Measurements from ENCODE around the gene UBE2H. TPM values are rescaled to one million over a fixed set of nuclear protein-coding genes. Genes with fewer than 3 reads are reported as not detected.

UBE2H gene
- total RNA-seq, 1 experiment from 2014 or later: 75.1 TPM

DNA sequence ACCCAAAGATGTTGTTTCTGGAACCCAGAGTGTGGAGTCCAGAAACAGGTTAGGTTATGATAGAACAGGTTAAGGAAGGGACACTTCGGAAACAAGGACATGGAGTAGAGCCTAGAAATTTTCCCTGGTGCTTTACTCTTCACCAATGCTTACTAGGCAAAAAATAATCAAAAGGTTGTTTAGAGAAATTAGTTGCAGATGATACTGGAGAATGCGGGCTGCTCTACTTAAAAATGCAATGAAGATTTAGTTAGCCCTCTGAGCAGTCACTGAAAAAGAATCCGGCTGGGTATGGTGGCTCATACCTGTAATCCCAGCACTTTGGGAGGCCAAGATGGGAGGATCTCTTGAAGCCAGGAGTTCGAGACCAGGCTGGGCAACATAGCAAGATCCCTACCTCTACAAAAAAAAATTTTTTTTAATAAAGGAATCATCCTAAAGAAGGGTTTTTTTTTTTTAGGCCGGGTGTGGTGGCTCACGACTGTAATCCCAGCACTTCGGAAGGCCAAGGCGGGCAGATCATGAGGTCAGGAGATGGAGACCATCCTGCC, 3.3 kb upstream of the UBE2H start:
- H3T11ph ChIP-seq (ENCODE audit: low read length): no peak overlapping the region
- Mint-ChIP-seq H3K9me3 (no peaks in the 10 kb centered on the region; a peak in 2 of 5 replicates), H3K36me3 (ENCODE audit: insufficient read depth in 1 of 3, low read depth in 3 of 3) (peaks cover 0 to 3% (median 2%) of the 10 kb centered on the region in 3 experiments; a peak in 4 of 7 replicates), H3K4me3 (no peak overlapping the region), H3K27ac (peak overlapping the region in 1 of 3 experiments; percentile 19; a peak in 2 of 7 replicates), H3K27me3 (ENCODE audit: low read depth) (no peaks in the 10 kb centered on the region), H3K4me1 (peaks cover 20 to 21% of the 10 kb centered on the region in 2 experiments)
- H3K27ac ChIP-seq (ENCODE audit: insufficient read length, low read depth, low read length): no peak overlapping the region
- H3K14ac ChIP-seq (ENCODE audit: insufficient read depth, low read length): no peak overlapping the region
- no peak overlapping the region for H3K4me2 ChIP-seq (ENCODE audit: insufficient read depth, insufficient read length, low read length)
- no peak overlapping the region for H3K56ac ChIP-seq (ENCODE audit: insufficient read length, low read depth, low read length)
- H2BK20ac ChIP-seq (ENCODE audit: low read depth, low read length, poor library complexity, severe bottlenecking): no peak overlapping the region
- H3K23me2 ChIP-seq (ENCODE audit: insufficient read length, low read depth, low read length, poor library complexity, severe bottlenecking): peaks cover 12% of the 10 kb centered on the region
- no peak overlapping the region for H3K4ac ChIP-seq (ENCODE audit: low read depth, low read length)
- no CpG with 5 or more reads among the region's 8 CpGs for WGBS (ENCODE audit: extremely low coverage, insufficient read length, low lambda C conversion rate)
- no peak overlapping the region for H3K18ac ChIP-seq (ENCODE audit: insufficient read length, low read depth, low read length)
- H2BK15ac ChIP-seq (ENCODE audit: low read depth, low read length): no peak overlapping the region
- H3K79me2 ChIP-seq (ENCODE audit: insufficient read depth, low read length): peaks cover 7% of the 10 kb centered on the region; the same call in 1 of the 2 replicates
- peaks cover 4% of the 10 kb centered on the region; the same call in 1 of the 2 replicates for H3K4me1 ChIP-seq (ENCODE audit: insufficient read depth, low read length)
- H2BK5ac ChIP-seq (ENCODE audit: insufficient read length, low read length): no peak overlapping the region
- TF ChIP-seq CTCF (conservative IDR thresholded peaks at IDR 0.05): no peak
- no peak overlapping the region for H2AK5ac ChIP-seq (ENCODE audit: insufficient read length, low read length)
- no peak overlapping the region for H4K8ac ChIP-seq (replicated peaks; ENCODE audit: insufficient read length, low read depth, low read length)
- H3K9ac ChIP-seq (ENCODE audit: extremely low read depth, insufficient read length, low read length): no peak overlapping the region
- H2BK12ac ChIP-seq (ENCODE audit: insufficient read length, low read depth, low read length): no peak overlapping the region
- H4K20me1 ChIP-seq (ENCODE audit: control insufficient read depth, insufficient read depth, insufficient read length): no peaks in the 10 kb centered on the region
- H3K23ac ChIP-seq (ENCODE audit: insufficient read length, low read depth, low read length): no peak overlapping the region
- no peaks in the 10 kb centered on the region for H3K79me1 ChIP-seq (ENCODE audit: insufficient read depth, low read depth, low read length, poor library complexity, severe bottlenecking)
- H4K5ac ChIP-seq (ENCODE audit: insufficient read length, low read depth, low read length): no peak overlapping the region
- no peak overlapping the region for H4K91ac ChIP-seq (ENCODE audit: insufficient read length, low read depth, low read length)
- H3K9me3 ChIP-seq (ENCODE audit: control insufficient read depth, low read depth, low read length): no peaks in the 10 kb centered on the region
- H2BK120ac ChIP-seq (ENCODE audit: low read depth, low read length, poor library complexity, severe bottlenecking): no peak overlapping the region
- no peaks in the 10 kb centered on the region for H3K27me3 ChIP-seq (ENCODE audit: insufficient read depth, low read length)
- DNase-seq: no peak
- H2AFZ ChIP-seq (ENCODE audit: low read length): peak overlapping the region; percentile 14
